Measurements from ENCODE around the gene HDAC4.
A peak's percentile ranks its signal among the peaks of the same experiment; 100 is the strongest.

HDAC4 gene

DNA sequence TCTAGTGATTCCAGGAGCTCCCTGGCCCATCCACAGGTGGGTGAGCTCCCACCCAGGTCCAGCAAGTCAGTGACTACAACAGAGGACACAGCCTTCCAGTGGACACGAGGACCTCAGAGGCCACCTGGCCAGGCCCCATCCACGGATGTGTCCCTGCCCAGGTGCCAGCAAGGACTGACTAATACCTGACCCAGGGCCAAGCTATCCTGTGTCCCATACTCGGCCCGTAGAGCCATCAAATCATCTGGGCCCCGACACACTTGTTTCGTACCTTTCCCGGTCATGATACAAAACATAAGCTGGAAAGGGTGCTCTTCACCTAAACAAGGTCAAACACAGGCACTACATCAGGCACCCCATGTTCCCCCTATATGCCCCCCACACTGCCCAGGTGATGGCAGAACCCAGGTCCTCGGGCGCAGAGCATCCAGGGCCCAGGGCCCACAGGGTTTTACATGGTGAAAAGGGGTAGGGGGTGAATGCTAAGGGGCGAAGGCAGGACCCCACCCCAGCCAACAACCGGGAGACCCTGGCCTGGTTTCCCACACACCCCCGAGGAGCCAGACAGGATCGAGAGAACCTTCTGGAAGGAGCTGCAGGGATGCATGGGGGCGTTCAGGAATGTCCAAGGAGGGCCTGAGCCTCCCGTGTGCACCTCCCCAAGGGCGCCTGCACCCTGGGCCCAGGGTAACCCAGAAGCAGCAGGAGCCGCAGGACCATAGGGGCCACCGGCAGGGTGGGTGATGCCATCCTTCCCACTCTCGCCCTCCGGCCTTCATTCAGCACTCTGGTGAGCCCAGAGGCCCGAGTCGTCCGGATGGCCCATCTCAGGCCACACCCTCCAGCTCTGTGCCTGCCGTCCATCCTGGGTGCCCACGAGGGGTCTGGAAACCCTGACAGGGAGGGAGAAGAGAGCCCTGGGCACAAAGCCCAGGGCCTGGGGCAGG is 94.3 kb downstream of the HDAC4 start:
- H3K9ac ChIP-seq, result peak overlapping the region in 4 of 11 experiments; percentile 5 to 74 (median 34); a peak in 4 of 22 replicates
- H3K4me3 ChIP-seq, result no peak overlapping the region
- peaks cover 0 to 3% (median 0%) of the 10 kb centered on the region in 11 experiments; a peak in 1 of 22 replicates for H3K27me3 ChIP-seq
- H3K36me3 ChIP-seq, result peaks cover 0 to 8% (median 0%) of the 10 kb centered on the region in 11 experiments; a peak in 2 of 22 replicates
- peak overlapping the region in 4 of 11 experiments; percentile 31 to 76 (median 59); a peak in 5 of 22 replicates for H3K27ac ChIP-seq
- no peak for TF ChIP-seq Cebpa-rat (IDR thresholded peaks at IDR 0.05)
- peak overlapping the region in 9 of 11 experiments; percentile 78 to 97 (median 89); a peak in 15 of 22 replicates for H3K4me2 ChIP-seq
- H3K9me3 ChIP-seq (replicated peaks in 1 of 11), result no peaks in the 10 kb centered on the region
- peaks cover 45 to 100% (median 95%) of the 10 kb centered on the region in 11 experiments for H4K20me1 ChIP-seq
- H3K4me1 ChIP-seq, result peaks cover 67 to 100% (median 100%) of the 10 kb centered on the region in 10 experiments

DNA sequence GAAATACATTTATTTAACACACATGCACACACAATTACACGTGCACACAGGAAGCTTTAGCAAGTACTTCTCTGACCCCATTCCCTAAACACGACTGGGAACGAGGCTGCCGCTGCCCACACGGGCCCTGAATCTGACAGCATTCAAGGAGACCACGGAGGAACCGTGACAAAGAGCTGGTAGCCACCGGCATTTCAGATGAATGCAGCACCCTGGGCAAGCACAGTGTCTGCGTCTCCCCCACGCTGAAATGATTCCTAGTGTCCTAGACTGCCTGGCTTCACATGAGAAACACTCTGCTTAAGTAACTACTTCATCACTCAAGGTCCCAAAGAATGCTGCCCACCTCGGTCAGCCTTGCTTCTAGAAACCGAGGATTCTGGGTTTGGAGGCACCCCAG is 95.0 kb downstream of the HDAC4 start:
- no peaks in the 10 kb centered on the region for H3K9me3 ChIP-seq (replicated peaks in 1 of 11)
- peak overlapping the region in 9 of 11 experiments; percentile 78 to 97 (median 88); a peak in 16 of 22 replicates for H3K4me2 ChIP-seq
- H3K36me3 ChIP-seq, result 0 out of 22 replicates have a peak, but pooled peaks cover 0 to 2% (median 0%) of the 10 kb centered on the region in 11 experiments
- peaks cover 50 to 100% (median 95%) of the 10 kb centered on the region in 11 experiments for H4K20me1 ChIP-seq
- peak overlapping the region in 3 of 11 experiments; percentile 70 to 76 (median 72); a peak in 4 of 22 replicates for H3K27ac ChIP-seq
- H3K27me3 ChIP-seq, result peaks cover 0 to 3% (median 0%) of the 10 kb centered on the region in 11 experiments; a peak in 1 of 22 replicates
- peak overlapping the region in 2 of 11 experiments; percentile 40 to 74; a peak in 3 of 22 replicates for H3K9ac ChIP-seq
- no peak for TF ChIP-seq Cebpa-rat (IDR thresholded peaks at IDR 0.05)
- no peak overlapping the region for H3K4me3 ChIP-seq
- H3K4me1 ChIP-seq, result peaks cover 67 to 100% (median 100%) of the 10 kb centered on the region in 10 experiments

DNA sequence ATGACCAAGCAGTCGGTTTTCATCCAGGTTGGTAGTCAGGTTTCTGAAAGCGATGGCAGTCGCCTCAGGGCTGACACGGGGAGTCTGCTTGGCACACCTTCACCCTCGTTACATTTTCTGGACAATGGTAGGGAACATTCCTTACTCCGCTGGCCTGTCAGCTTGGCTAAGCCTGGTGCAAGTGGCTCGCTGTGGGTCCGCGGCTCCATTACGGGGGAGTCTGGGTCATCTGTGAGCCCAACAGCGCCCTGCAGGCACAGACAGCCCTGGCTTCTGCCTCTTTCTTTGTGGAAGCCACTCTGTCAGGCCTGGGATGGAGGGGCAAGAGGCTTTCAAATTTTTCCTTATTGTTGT is 95.6 kb downstream of the HDAC4 start:
- H3K36me3 ChIP-seq, result no peaks in the 10 kb centered on the region
- H3K27me3 ChIP-seq, result peaks cover 0 to 3% (median 0%) of the 10 kb centered on the region in 11 experiments; a peak in 1 of 22 replicates
- H3K4me1 ChIP-seq, result peaks cover 64 to 100% (median 100%) of the 10 kb centered on the region in 10 experiments
- H4K20me1 ChIP-seq, result peaks cover 50 to 100% (median 95%) of the 10 kb centered on the region in 11 experiments
- no peak for TF ChIP-seq Cebpa-rat (IDR thresholded peaks at IDR 0.05)
- peak overlapping the region; percentile 78 to 97 (median 85) for H3K4me2 ChIP-seq
- no peak overlapping the region for H3K4me3 ChIP-seq
- H3K9me3 ChIP-seq (replicated peaks in 1 of 11), result no peaks in the 10 kb centered on the region
- peak overlapping the region in 7 of 11 experiments; percentile 52 to 77 (median 70); a peak in 12 of 22 replicates for H3K27ac ChIP-seq
- peak overlapping the region in 10 of 11 experiments; percentile 18 to 75 (median 46); a peak in 14 of 22 replicates for H3K9ac ChIP-seq

DNA sequence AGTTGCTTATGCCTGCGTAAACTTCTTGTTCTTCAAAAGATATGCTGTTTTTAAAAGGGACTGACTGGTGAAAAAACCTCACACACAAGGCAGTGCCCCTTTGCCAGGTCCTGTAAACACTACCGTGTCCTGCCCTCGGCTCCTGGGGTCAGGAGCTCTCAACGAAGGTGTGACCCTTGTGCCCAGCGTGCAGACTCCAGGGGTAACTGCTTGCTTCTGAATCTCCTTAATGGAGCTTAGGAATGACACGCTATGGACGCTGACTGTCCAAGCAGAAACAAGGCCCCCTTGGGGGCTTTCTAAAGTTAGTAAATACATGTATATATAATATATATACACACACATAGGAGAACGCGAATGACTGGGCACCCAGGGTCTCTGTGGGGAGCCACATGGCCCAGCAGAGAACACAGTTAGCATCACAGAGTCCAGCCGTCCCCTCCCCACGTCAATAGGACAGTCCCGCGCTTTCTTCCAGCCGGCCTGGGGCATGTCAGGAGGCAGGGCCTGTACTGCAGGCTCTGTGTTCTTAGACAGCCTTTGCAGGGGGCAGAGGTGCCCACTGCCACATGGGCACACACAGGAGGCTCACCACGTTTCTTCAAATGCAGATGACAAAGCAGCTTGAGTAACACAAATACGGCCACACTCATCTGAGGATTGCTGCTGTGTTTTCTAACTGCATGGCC is 96.1 kb downstream of the HDAC4 start:
- Histone ChIP-seq H3K27me3 (peaks cover 0 to 3% (median 0%) of the 10 kb centered on the region in 11 experiments; a peak in 1 of 22 replicates), H3K9me3 (replicated peaks in 1 of 11) (no peaks in the 10 kb centered on the region), H3K36me3 (no peaks in the 10 kb centered on the region), H3K4me1 (peaks cover 62 to 100% (median 100%) of the 10 kb centered on the region in 10 experiments), H4K20me1 (peaks cover 50 to 100% (median 95%) of the 10 kb centered on the region in 11 experiments), H3K27ac (peak overlapping the region in 8 of 11 experiments; percentile 18 to 77 (median 68); a peak in 14 of 22 replicates), H3K4me3 (no peak overlapping the region), H3K4me2 (peak overlapping the region; percentile 78 to 97 (median 85)), H3K9ac (peak overlapping the region; percentile 10 to 75 (median 44); a peak in 16 of 22 replicates)
- TF ChIP-seq Cebpa-rat (IDR thresholded peaks at IDR 0.05), result no peak

DNA sequence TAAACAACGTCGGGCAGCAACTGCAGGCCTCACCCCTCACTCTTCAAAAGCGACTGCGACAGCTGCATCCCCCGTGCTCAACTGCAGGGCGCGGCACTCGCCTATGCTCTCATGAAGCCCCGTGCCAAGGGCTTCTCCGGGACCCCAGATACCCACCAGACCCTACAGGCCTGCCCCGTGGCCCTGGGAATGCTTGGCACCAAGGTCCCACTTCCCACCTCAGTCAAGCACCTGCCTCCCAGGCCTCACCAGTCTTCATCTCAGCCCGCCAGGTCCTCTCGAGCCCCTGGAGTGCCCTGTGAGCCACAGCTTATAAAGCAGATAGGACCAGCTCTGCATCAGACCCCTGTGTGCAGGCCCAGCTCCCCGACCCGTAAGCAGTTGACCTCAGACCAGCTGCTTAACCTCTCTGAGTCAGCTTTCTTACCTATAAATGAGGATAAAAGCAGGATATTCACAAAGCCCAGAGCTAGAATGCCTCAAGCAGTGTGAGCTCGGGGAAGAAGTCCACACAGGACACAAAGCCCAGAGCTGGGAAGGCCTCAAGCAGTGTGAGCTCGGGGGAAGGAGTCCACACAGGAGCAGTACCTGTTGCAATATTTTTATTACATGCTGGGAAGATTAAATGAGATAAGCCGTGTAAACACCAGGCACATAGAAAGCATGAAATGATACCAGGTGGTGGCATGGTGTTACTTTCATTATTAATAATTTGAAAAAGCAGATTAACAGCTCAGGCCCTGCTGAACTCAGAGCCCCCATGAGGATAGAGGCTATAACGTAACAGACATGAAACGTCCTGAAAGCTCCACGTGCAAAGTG is 96.9 kb downstream of the HDAC4 start:
- Histone ChIP-seq H3K9ac (peak overlapping the region; percentile 18 to 75 (median 56); a peak in 18 of 22 replicates), H3K4me2 (peak overlapping the region; percentile 78 to 97 (median 85)), H3K36me3 (no peaks in the 10 kb centered on the region), H3K4me3 (no peak overlapping the region; a peak in 1 of 20 replicates), H3K27ac (peak overlapping the region in 10 of 11 experiments; percentile 14 to 77 (median 62); a peak in 16 of 22 replicates), H3K4me1 (peaks cover 62 to 100% (median 100%) of the 10 kb centered on the region in 10 experiments), H3K9me3 (replicated peaks in 1 of 11) (no peaks in the 10 kb centered on the region), H3K27me3 (peaks cover 0 to 3% (median 0%) of the 10 kb centered on the region in 11 experiments; a peak in 1 of 22 replicates), H4K20me1 (peaks cover 51 to 100% (median 95%) of the 10 kb centered on the region in 11 experiments)
- no peak for TF ChIP-seq Cebpa-rat (IDR thresholded peaks at IDR 0.05)

DNA sequence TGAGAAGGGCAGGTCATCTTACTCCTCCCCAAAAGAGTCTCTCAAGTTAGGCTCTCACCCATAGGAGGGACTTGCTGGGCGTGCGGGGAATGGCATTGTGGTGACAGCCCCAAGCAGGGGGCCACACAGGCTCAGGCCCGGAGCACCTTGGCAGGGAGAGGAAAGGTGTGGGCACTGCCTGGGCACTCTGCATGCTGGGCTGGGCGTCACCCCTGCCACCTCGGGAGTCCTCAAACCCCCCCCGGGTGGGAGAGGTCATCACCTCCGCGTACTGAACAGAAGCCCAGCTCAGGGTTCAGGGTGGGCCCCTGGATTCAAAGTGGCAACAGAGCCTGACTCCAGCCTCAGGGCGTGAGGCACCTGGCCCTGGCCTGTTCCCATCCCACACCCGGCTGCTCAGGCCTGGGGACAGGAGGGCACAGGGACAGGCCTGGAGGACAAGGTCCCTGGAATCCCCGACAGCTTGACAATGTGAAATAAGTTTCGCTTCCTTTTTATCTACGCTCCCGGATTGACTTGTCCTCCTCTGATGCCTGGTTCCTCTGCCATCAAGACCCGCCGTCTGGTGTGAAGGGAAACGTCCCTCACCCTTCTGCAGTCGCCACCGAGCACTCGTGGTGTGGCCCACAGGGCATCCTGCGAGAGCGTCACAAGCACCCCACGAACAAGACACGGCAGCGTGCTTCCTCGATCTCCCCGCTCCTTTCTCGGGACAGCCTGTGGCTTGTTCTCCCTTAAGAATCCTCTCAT is 97.8 kb downstream of the HDAC4 start:
- peak overlapping the region; percentile 78 to 97 (median 85) for H3K4me2 ChIP-seq
- peaks cover 62 to 100% (median 100%) of the 10 kb centered on the region in 10 experiments for H3K4me1 ChIP-seq
- no peaks in the 10 kb centered on the region for H3K9me3 ChIP-seq (replicated peaks in 1 of 11)
- peak overlapping the region in 9 of 11 experiments; percentile 14 to 77 (median 66); a peak in 16 of 22 replicates for H3K27ac ChIP-seq
- peak overlapping the region in 10 of 11 experiments; percentile 22 to 75 (median 56); a peak in 18 of 22 replicates for H3K9ac ChIP-seq
- H3K27me3 ChIP-seq, result peaks cover 0 to 3% (median 0%) of the 10 kb centered on the region in 11 experiments; a peak in 1 of 22 replicates
- no peak for TF ChIP-seq Cebpa-rat (IDR thresholded peaks at IDR 0.05)
- no peaks in the 10 kb centered on the region for H3K36me3 ChIP-seq
- peaks cover 49 to 100% (median 94%) of the 10 kb centered on the region in 11 experiments for H4K20me1 ChIP-seq
- H3K4me3 ChIP-seq, result peak overlapping the region in 1 of 10 experiments; percentile 38; a peak in 1 of 20 replicates

Data from BLaER1 treated with 17β-estradiol and CSF1 and Interleukin-3, amounts not matched to agents 10 nM and 100 nM (cell line).